B cell (primary cell): ENCODE measurements around the gene TUT1. TPM values are rescaled to one million over a fixed set of nuclear protein-coding genes. Genes with fewer than 3 reads are reported as not detected.
A peak's percentile ranks its signal among the peaks of the same experiment; 100 is the strongest.

ENCODE experiments used
- ATAC-seq: fragments of 200-7000 bp; cut with Tn5 transposase; one replicate; pipeline ENCODE4 v1.10.0; 2021; ENCODE audit warnings: low read depth, mild to moderate bottlenecking, moderate number of reproducible peaks, moderate library complexity
- CTCF ChIA-PET: fragments of 350-600 bp; sonication (Branson Sonifier 250); formaldehyde crosslinking; loops from one replicate; lab custom pipeline; 2021; ENCODE audit warnings: antibody characterized with exemption, inconsistent platforms; lab: Charles Lee
- POLR2A ChIA-PET: fragments of 350-600 bp; sonication (Branson Sonifier 250); formaldehyde crosslinking; loops from one replicate; lab custom pipeline; 2021; ENCODE audit warnings: antibody characterized with exemption; lab: Charles Lee
- DNase-seq: peaks from one replicate; pipeline ENCODE4 v3.0.0; 2013
- H2AFZ ChIP-seq: 2 replicates; pipeline ENCODE4 v1.6.1; 2012; ENCODE audit warnings: mild to moderate bottlenecking, low read depth, low read length; ENCODE audit not compliant: insufficient read depth, poor library complexity, severe bottlenecking
- H3K27ac ChIP-seq, 2 donors: 1 replicate in 1 of 2; 2 replicates in 1 of 2; pipeline ENCODE4 v1.5.1; 2012 to 2013; ENCODE audit warnings: low read length in 2 of 2, mild to moderate bottlenecking in 2 of 2, moderate library complexity in 1 of 2
- H3K27me3 ChIP-seq, 4 experiments: fragments of 200-600 bp in 1 of 4; sonication (generic) in 1 of 4; replicated peaks in 1 of 4; 1 replicate in 2 of 4; 2 replicates in 2 of 4; pipeline versions ENCODE4 v1.6.1 to v1.7.0; 2013 to 2016; ENCODE audit warnings: low read length in 3 of 4, mild to moderate bottlenecking in 2 of 4, mixed read lengths in 1 of 4, moderate library complexity in 1 of 4; ENCODE audit not compliant: insufficient read depth in 4 of 4, control insufficient read depth in 3 of 4; ENCODE audit errors: control extremely low read depth in 1 of 4
- H3K36me3 ChIP-seq, 2 experiments: replicated peaks in 1 of 2; 1 replicate in 1 of 2; 2 replicates in 1 of 2; pipeline versions ENCODE4 v1.6.1 to v1.7.1; 2013; ENCODE audit warnings: low read length in 1 of 2; ENCODE audit not compliant: insufficient read depth in 2 of 2, control insufficient read depth in 1 of 2; ENCODE audit errors: control extremely low read depth in 1 of 2, extremely low read depth in 1 of 2
- H3K4me1 ChIP-seq, 2 donors: fragments of 200-600 bp in 1 of 2; sonication (generic) in 1 of 2; 1 replicate in 1 of 2; 2 replicates in 1 of 2; pipeline versions ENCODE4 v1.5.1 to v1.6.1; 2013 to 2017; ENCODE audit warnings: low read length in 2 of 2; ENCODE audit not compliant: control insufficient read depth in 2 of 2, insufficient read depth in 2 of 2
- H3K4me2 ChIP-seq: replicated peaks from 2 replicates; pipeline ENCODE3; 2012; ENCODE audit warnings: mild to moderate bottlenecking, low read depth, low read length; ENCODE audit not compliant: poor library complexity, severe bottlenecking
- H3K4me3 ChIP-seq, 5 experiments: fragments of 200-600 bp in 1 of 5; sonication (generic) in 1 of 5; 1 replicate in 3 of 5; 2 replicates in 2 of 5; pipeline versions ENCODE4 v1.5.1 to v1.7.0; 2011 to 2016; ENCODE audit warnings: low read length in 4 of 5, mild to moderate bottlenecking in 4 of 5, low read depth in 2 of 5, control low read depth in 1 of 5, moderate library complexity in 1 of 5; ENCODE audit not compliant: insufficient read depth in 1 of 5; ENCODE audit errors: control extremely low read depth in 1 of 5, extremely low read depth in 1 of 5
- H3K79me2 ChIP-seq: fragments of 200-600 bp; sonication (generic); one replicate; pipeline ENCODE4 v1.6.0; 2016; ENCODE audit warnings: low read length; ENCODE audit not compliant: control insufficient read depth, insufficient read depth
- H3K9ac ChIP-seq: fragments of 200-600 bp; sonication (generic); 2 replicates; pipeline ENCODE4 v1.6.1; 2017; ENCODE audit warnings: mild to moderate bottlenecking, low read length, moderate library complexity
- H3K9me3 ChIP-seq, 3 donors: one replicate each; pipeline versions ENCODE4 v1.6.1 to v1.7.1; 2013; ENCODE audit warnings: low read length in 2 of 3; ENCODE audit not compliant: control insufficient read depth in 2 of 3, insufficient read depth in 1 of 3; ENCODE audit errors: control extremely low read depth in 1 of 3
- H4K20me1 ChIP-seq: 2 replicates; pipeline ENCODE4 v1.6.0; 2012; ENCODE audit warnings: mild to moderate bottlenecking, low read length; ENCODE audit not compliant: insufficient read depth, control insufficient read depth, poor library complexity, severe bottlenecking
- H3K27ac Mint-ChIP-seq: one replicate; pipeline ENCODE4 v1.8.0; 2021; ENCODE audit warnings: mixed read lengths
- H3K27me3 Mint-ChIP-seq: one replicate; pipeline ENCODE4 v1.8.0; 2021; ENCODE audit warnings: mixed read lengths
- H3K4me1 Mint-ChIP-seq: one replicate; pipeline ENCODE4 v1.8.0; 2021; ENCODE audit warnings: mixed read lengths
- H3K4me3 Mint-ChIP-seq: one replicate; pipeline ENCODE4 v1.8.0; 2021; ENCODE audit warnings: mixed read lengths
- H3K9me3 Mint-ChIP-seq: one replicate; pipeline ENCODE4 v1.8.0; 2022; ENCODE audit warnings: mixed read lengths; ENCODE audit not compliant: insufficient read depth
- CTCF ChIP-seq: fragments of 200-600 bp; IDR thresholded peaks from one replicate; pipeline ENCODE4 v1.8.0; 2022; ENCODE audit warnings: antibody characterized with exemption, mild to moderate bottlenecking
- EZH2 ChIP-seq: IDR thresholded peaks from 2 replicates; pipeline ENCODE4 v1.6.1; 2012; ENCODE audit warnings: borderline replicate concordance, low read depth, mild to moderate bottlenecking, moderate library complexity, low read length; ENCODE audit not compliant: insufficient read depth, poor library complexity, severe bottlenecking
- WGBS: methylation state at CpG from one replicate; pipeline ENCODE4 v1.1.5; 2013; ENCODE audit warnings: missing lambda C conversion rate; ENCODE audit not compliant: insufficient coverage; 5-methylcytosine and 5-hydroxymethylcytosine counted together
- intact Hi-C: fragments of 100-400 bp; cut with micrococcal nuclease; formaldehyde crosslinking; loops from one replicate; pipeline ENCODE4 v1.10.0; 2022
- polyA plus RNA-seq: library from polyadenylated mRNA; depleted of rRNA; stranded (reverse); fragments of >200 nt; gene quantifications from 2 replicates; pipeline ENCODE4 v1.2.3, GENCODE V29; 2012
- total RNA-seq, 2 donors: library from RNA; stranded (reverse); fragments of 120-200 nt in 1 of 2; gene quantifications; 1 replicate in 1 of 2; 2 replicates in 1 of 2; pipeline versions ENCODE4 v1.2.3 to v1.2.4, GENCODE V29; 2013 to 2022

The TUT1 gene
- total and polyA plus RNA-seq, 2 donors (not counting 1 experiment from before 2014, with no cell fraction given), result 31.1 to 47.7 TPM

DNA sequence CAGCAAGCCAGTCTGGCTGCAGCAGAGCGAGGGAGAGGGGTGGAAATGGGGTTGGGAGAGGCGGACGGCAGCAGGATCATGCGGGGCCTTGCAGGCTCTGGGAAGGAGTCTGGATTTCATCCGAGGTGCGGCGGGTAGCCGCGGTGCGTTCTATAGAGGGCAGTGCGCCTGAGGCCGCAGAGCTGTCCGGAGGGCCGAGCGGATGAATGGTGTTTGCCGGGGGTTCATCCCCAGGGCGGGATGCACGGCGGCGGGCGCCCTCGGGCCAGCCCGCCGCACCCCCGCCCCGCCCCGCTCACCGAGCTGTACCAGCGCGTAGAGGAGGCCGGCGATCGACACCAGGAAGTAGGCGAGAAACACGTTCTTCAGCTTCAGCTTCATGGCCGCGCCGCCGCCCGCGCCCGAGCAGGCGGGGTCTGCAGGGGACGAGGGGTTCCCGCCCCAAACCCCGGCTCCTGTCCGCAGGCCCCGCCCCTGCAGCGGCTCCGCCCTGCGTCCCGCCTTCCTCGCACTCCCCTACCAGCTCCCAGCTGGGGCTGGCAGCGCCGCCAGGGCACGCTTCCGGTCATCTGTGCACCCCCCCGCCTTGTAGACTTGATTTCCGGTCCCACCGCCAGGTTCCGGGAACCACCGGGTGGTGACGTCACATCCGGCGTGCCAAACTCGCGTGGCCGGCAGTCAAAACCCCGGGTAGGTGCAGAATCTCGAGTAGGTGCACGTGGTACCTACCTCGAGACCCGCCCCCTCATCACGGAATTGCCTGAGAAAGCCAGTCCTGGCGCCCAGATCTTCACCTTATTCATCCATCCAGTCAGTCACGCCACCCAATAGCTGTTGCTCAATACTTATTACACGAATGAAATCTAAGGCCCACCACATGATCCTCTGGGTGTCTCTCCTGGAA is 30.5 kb upstream of the TUT1 start, which contains the start of gene B3GAT3:
B3GAT3 (minus strand) TSS at position 420 of the 904 bp plus-strand sequence; CDS start at position 381, 39 bp downstream.
- H3K4me3 ChIP-seq, result peak within 1 kb of the TSS; percentile 80 to 93 (median 88)
- ChIA-PET CTCF (interaction anchor here (1.1 to 4.4 kb wide), 11 partner anchors 9 to 259 kb away, joined by 3 to 35 read pairs (median 5); partner anchors contain the start of genes C11orf98, CSKMT, EML3 and LBHD1), POLR2A (interaction anchor here (0.6 to 3.6 kb wide), 18 partner anchors 19 to 1690 kb away, joined by 3 to 33 read pairs (median 6); partner anchors contain the start of genes BSCL2, C11orf98, CSKMT and EEF1G)
- peaks cover 15% of the 10 kb centered on the region for H3K79me2 ChIP-seq
- ATAC-seq (peak; percentile 92), DNase-seq (peak; percentile 99)
- H3K9me3 Mint-ChIP-seq, result no peaks in the 10 kb centered on the region
- under 1% methylated on average over 75 of the region's 77 CpGs for WGBS
- peak within 1 kb of the TSS; percentile 98 for H3K4me3 Mint-ChIP-seq
- H4K20me1 ChIP-seq, result peaks cover 4% of the 10 kb centered on the region
- peaks cover 5 to 28% of the 10 kb centered on the region in 2 experiments for H3K36me3 ChIP-seq
- H3K9me3 ChIP-seq, result no peaks in the 10 kb centered on the region
- intact Hi-C loops, result loop anchor here (1.0 to 2.0 kb wide), 8 partner anchors 10 to 139 kb away; partner anchors contain the start of genes C11orf98, CSKMT, EML3 and GANAB
- H3K27ac Mint-ChIP-seq, result peak within 1 kb of the TSS; percentile 95
- H2AFZ ChIP-seq, result peak within 1 kb of the TSS; percentile 85
- H3K9ac ChIP-seq, result peak within 1 kb of the TSS; percentile 93
- peaks cover 23% of the 10 kb centered on the region for H3K4me1 Mint-ChIP-seq
- peaks cover 11 to 19% of the 10 kb centered on the region in 2 donors for H3K4me1 ChIP-seq
- peak within 1 kb of the TSS; percentile 92 for H3K4me2 ChIP-seq
- no peaks in the 10 kb centered on the region for H3K27me3 ChIP-seq
- H3K27me3 Mint-ChIP-seq, result no peaks in the 10 kb centered on the region
- H3K27ac ChIP-seq, result peak within 1 kb of the TSS; percentile 88 to 98
- TF ChIP-seq CTCF (no peak), EZH2 (no peak)
